IMR-90 (cell line): Measurements from ENCODE around the gene E2F4. TPM values are rescaled to one million over a fixed set of nuclear protein-coding genes. Genes with fewer than 3 reads are reported as not detected.

Experiments
- USF2 ChIP-seq: fragments of 150-350 bp; IDR thresholded peaks from 2 replicates; pipeline ENCODE4 v1.6.1; 2017; ENCODE audit warnings: mild to moderate bottlenecking, antibody characterized with exemption, low read length, low read depth
- polyA plus RNA-seq, 3 experiments: library from polyadenylated mRNA; depleted of rRNA; stranded (reverse); fragments of >200 nt; gene quantifications; 2 replicates each; pipeline ENCODE4 v1.2.3, GENCODE V29; 2012; ENCODE audit warnings: low replicate concordance in 1 of 3
- total RNA-seq: library from RNA; depleted of rRNA; stranded (reverse); fragments of >200 nt; gene quantifications from 2 replicates; pipeline ENCODE4 v1.2.3, GENCODE V29; 2012

E2F4 gene
- total and polyA plus RNA-seq, 2 of the 4 experiments (the other 2 are of a cell fraction): 63.4 to 103 TPM

GRCh38 chr16:67149276-67150046, 42.5 kb upstream of the E2F4 start (continued):
- no peak for TF ChIP-seq USF2
